Activated naive CD4-positive, alpha-beta T cell treated with anti-CD3 and anti-CD28 coated beads for 36 hours (primary cell): ENCODE results near the gene TMEM126A. TPM values are rescaled to one million over a fixed set of nuclear protein-coding genes. Genes with fewer than 3 reads are reported as not detected.
"Not testable (repeated sequence)": the region's sequence is repeated elsewhere in the genome, so short reads cannot be mapped to it uniquely, and the experiment has no call there.

ENCODE experiments used
- CTCF ChIA-PET: fragments of 350-600 bp; sonication (Branson Sonifier 250); formaldehyde crosslinking; loops from one replicate; lab custom pipeline; 2021; ENCODE audit warnings: antibody characterized with exemption; lab: Charles Lee
- DNase-seq: peaks from one replicate; pipeline ENCODE4 v3.0.0-alpha.2; 2020
- H3K27ac Mint-ChIP-seq: one replicate; pipeline ENCODE4 v1.8.0; 2021; ENCODE audit warnings: mild to moderate bottlenecking, mixed read lengths
- H3K27me3 Mint-ChIP-seq: one replicate; pipeline ENCODE4 v1.8.0; 2021; ENCODE audit warnings: low read depth, mixed read lengths
- H3K36me3 Mint-ChIP-seq: one replicate; pipeline ENCODE4 v1.8.0; 2021; ENCODE audit warnings: low read depth, mixed read lengths
- H3K4me1 Mint-ChIP-seq: one replicate; pipeline ENCODE4 v1.8.0; 2021; ENCODE audit warnings: low read depth, mixed read lengths
- H3K4me3 Mint-ChIP-seq: one replicate; pipeline ENCODE4 v1.8.0; 2021; ENCODE audit warnings: mild to moderate bottlenecking, moderate library complexity, mixed read lengths
- H3K9me3 Mint-ChIP-seq: one replicate; pipeline ENCODE4 v1.8.0; 2021; ENCODE audit warnings: mixed read lengths
- intact Hi-C: fragments of 100-400 bp; cut with micrococcal nuclease; formaldehyde crosslinking; loops from one replicate; pipeline ENCODE4 v1.15.1; 2023
- total RNA-seq, 2 experiments: library from RNA; stranded (reverse); gene quantifications; one replicate each; pipeline ENCODE4 v1.2.3, GENCODE V29; 2021

The TMEM126A gene
- total RNA-seq, 2 experiments from 2014 or later = 47.5 to 56.2 TPM

DNA sequence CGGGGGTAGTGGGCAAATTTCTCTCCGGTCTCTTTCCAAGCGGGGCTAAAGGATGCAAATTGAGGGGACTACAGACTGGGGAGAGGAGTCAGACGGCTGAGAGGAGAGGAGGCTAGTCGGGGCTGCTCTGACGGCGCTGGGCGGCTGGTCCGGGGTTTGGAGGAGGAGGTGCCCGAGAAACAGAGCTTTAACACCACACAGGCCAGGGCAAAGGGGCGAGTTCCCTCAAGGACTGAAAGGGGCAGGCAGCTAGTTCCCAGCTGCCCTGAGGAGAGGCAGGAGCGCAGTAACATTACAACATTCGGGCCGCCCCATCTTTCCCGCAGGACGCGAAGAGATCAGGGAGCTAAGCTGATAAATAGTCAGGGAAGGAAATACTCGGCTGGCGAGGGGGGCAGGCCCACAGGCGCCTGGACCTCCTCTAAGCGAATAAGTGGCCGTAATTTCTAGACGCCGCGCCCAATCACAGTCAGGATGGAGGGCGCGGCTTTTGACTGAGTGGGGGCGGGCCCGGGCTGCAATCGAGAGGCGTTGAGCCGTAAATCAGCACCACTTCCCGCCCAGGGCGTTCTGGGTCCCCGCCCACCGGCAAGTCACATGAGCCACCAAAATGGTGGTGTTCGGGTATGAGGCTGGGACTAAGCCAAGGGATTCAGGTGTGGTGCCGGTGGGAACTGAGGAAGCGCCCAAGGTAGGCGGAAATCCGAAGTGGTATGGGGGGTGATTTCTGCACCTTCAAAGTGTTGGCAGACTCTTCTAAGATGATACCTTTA lies 19.6 kb upstream of the TMEM126A start, which contains the start of gene TMEM126B:
TSS of gene TMEM126B (plus strand) at position 596 of the 773 bp plus-strand sequence. CDS start at position 611, 15 bp downstream.
- CTCF ChIA-PET = interaction anchor here (0.9 kb wide), 1 partner anchor 11 kb away, joined by 4 read pairs; no protein-coding TSS in a partner anchor
- H3K4me1 Mint-ChIP-seq = peaks cover 33% of the 10 kb centered on the region
- H3K27me3 Mint-ChIP-seq = no peaks in the 10 kb centered on the region
- H3K9me3 Mint-ChIP-seq = no peaks in the 10 kb centered on the region
- H3K36me3 Mint-ChIP-seq = peaks cover 14% of the 10 kb centered on the region
- intact Hi-C loops = loop anchor here (1.0 to 10.0 kb wide), 14 partner anchors 19 to 1407 kb away; partner anchors contain the start of genes HIKESHI, PICALM, TMEM126A and TMEM135
- peak; percentile 98 for DNase-seq
- peak within 1 kb of the TSS; percentile 99 for H3K4me3 Mint-ChIP-seq
- peak within 1 kb of the TSS; percentile 96 for H3K27ac Mint-ChIP-seq

DNA sequence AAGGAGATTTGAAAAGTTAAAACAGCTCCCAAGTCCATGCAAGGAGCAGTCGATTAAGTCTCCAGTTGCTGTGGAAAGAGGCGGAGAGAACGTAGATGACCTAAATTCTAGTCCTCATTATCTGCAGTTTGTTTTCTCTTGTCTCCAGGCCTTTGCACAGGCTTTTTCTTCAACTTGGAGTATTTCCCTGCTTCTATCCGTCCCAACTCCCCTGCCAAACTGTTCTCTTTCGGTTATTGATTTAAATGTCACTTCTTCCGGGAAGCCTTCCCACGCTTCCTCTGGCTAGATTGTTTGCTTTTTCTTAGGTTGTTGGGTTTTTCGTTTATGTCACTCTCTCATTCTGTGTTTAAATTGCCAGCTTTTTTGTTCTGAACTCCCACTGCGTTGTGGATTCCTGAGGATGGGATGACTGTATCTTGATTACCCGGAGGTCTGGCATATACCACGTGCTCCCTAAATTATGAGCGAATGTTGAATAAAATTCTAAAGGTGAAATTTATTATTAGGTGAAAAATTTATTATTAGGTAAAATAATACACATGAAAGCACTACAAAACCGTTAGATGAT lies 18.9 kb upstream of the TMEM126A start:
- DNase-seq = peak; percentile 50
- Mint-ChIP-seq H3K27ac (peak overlapping the region; percentile 96), H3K4me1 (peaks cover 33% of the 10 kb centered on the region), H3K9me3 (no peaks in the 10 kb centered on the region), H3K27me3 (no peaks in the 10 kb centered on the region), H3K36me3 (peaks cover 17% of the 10 kb centered on the region), H3K4me3 (peak overlapping the region; percentile 99)
- CTCF ChIA-PET = interaction anchor here (0.9 kb wide), 1 partner anchor 11 kb away, joined by 4 read pairs; no protein-coding TSS in a partner anchor
- intact Hi-C loops = loop anchor here (1.0 to 10.0 kb wide), 15 partner anchors 18 to 1406 kb away; partner anchors contain the start of genes HIKESHI, PICALM, TMEM126A and TMEM135

DNA sequence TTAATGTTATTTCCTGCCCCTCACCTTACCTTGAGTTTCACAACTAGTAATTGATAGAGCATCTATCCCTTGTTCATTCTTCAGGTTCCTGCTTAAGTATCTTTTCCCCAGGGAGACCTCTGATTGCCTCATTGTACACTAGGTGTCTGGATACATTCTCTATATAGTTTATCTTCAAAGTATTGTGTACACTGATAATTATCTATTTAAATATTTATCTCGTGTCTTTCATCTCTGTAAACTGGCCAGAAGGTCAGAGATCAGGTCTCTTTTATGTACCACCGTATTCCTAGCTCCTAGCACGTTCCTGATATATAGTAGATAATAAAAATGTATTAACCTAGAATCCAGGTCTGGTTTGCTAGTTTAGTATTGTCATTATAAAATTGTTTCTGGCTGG lies 13.0 kb upstream of the TMEM126A start:
- Mint-ChIP-seq H3K27me3 (no peaks in the 10 kb centered on the region), H3K9me3 (no peaks in the 10 kb centered on the region), H3K27ac (no peak overlapping the region), H3K36me3 (peaks cover 30% of the 10 kb centered on the region), H3K4me3 (no peak overlapping the region), H3K4me1 (peaks cover 11% of the 10 kb centered on the region)
- CTCF ChIA-PET = no interaction called here
- no peak for DNase-seq
- intact Hi-C loops = no loop called here

DNA sequence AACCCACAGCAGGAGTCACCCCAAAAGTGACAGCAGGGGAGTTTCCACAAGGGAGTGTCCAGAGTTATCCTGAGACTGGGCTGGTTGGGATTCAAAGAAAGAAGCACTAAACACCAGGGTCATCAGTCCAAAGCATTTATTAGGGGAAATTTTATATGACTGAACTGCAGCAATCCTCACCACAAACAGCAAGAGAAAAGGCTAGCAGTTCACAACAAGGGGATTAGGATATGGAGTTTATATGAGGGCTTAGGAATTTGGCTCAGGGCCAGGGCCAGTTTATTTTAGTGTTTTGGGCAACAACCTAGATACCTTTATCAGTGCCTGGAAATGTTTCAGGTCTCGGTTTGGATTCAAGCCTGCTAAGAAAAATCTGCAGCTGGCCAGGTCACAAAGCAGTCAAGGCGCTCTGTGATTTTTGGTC lies 4.6 kb upstream of the TMEM126A start:
- intact Hi-C loops = no loop called here
- H3K4me1 Mint-ChIP-seq = peaks cover 5% of the 10 kb centered on the region
- no peaks in the 10 kb centered on the region for H3K9me3 Mint-ChIP-seq
- peaks cover 6% of the 10 kb centered on the region for H3K27me3 Mint-ChIP-seq
- H3K4me3 Mint-ChIP-seq = no peak overlapping the region
- H3K36me3 Mint-ChIP-seq = peaks cover 6% of the 10 kb centered on the region
- CTCF ChIA-PET = no interaction called here
- no peak for DNase-seq
- H3K27ac Mint-ChIP-seq = no peak overlapping the region

DNA sequence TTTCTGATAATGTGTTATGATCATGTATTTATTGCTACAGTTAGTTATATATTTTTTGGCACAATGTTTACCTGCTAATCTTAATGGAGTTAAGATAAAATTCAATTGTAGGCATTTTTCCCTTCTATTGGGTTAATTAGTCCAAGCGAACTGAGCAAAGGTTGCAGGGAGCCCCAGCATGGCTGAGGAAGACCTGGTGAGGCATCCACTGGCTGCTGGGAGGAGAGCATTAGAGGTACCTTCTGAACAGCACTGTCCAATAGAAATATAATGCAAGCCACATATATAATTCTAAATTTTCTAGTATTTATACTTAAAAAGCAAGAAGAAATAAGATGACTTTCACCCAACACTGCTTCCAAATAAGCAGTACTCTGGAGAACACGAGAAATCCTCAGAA lies 689 bp upstream of the TMEM126A start:
- intact Hi-C loops = loop anchor here (1.0 to 5.0 kb wide), 4 partner anchors 17 to 420 kb away; partner anchors contain the start of genes PICALM and TMEM126B
- H3K4me3 Mint-ChIP-seq = peak overlapping the region; percentile 90
- H3K27me3 Mint-ChIP-seq = peaks cover 6% of the 10 kb centered on the region
- H3K4me1 Mint-ChIP-seq = peaks cover 26% of the 10 kb centered on the region
- no peak for DNase-seq
- peak overlapping the region; percentile 96 for H3K27ac Mint-ChIP-seq
- H3K9me3 Mint-ChIP-seq = no peaks in the 10 kb centered on the region
- peaks cover 2% of the 10 kb centered on the region for H3K36me3 Mint-ChIP-seq
- CTCF ChIA-PET = interaction anchor here (0.6 to 1.7 kb wide), 6 partner anchors 10 to 56 kb away, joined by 3 to 9 read pairs (median 4); no protein-coding TSS in a partner anchor

DNA sequence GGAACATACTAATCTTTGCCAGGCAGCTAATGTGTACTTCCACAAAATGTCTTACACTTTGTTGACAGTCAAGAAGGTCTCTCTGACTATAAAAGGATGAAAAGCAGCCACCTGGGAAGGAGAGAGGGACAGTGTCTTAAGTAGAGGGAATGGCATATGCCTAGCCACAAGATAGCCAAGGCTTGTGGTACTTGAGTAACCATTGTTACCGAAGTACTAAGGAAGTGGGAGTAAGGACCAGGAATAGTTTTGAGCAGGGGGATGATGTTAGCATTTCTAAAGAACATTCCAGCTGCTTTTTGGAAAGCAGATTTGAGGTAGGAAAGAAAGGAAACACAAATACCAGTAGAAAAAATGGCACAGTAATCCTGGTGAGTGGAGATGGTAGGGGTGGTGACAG lies 3.4 kb downstream of the TMEM126A start:
- no peak overlapping the region for H3K4me3 Mint-ChIP-seq
- H3K36me3 Mint-ChIP-seq = peaks cover 4% of the 10 kb centered on the region
- peak overlapping the region; percentile 81 for H3K27ac Mint-ChIP-seq
- H3K27me3 Mint-ChIP-seq = no peaks in the 10 kb centered on the region
- intact Hi-C loops = no loop called here
- CTCF ChIA-PET = interaction anchor here (0.6 kb wide), 1 partner anchor 8 kb away, joined by 3 read pairs; no protein-coding TSS in a partner anchor
- H3K9me3 Mint-ChIP-seq = no peaks in the 10 kb centered on the region
- no peak for DNase-seq
- H3K4me1 Mint-ChIP-seq = peaks cover 37% of the 10 kb centered on the region

DNA sequence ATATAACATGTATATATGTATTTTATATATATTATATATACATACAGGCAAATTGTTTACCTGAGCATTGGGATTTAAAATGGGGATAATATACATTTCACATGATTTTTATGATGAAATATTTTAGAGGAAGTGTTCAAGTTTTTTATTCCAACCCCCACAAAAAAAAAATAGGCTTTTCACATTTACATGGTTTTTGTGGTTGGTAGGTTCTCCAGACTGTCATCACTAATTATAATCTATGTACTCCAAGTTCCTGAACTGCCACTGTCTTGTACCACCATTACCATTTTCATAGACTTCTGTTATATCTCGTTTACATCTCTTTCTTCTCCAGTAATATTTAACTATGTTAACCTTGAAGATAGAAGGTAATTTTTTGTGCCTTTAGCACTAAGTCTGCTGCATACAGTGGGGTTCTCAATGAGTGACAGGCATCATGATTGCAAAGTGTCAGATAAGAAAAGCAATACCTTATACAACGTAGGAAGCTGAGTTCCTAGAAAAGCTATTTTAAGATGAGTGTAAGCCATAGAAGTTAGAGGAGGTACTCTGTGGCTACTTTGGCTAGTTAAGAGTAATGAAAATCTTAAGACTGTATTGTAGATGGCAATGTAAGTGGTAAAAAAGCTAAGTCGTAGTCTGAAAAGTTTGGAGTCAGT lies 5.2 kb downstream of the TMEM126A start:
- peak overlapping the region; percentile 9 for H3K27ac Mint-ChIP-seq
- intact Hi-C loops = loop anchor here (1.0 kb wide), 1 partner anchor 9 kb away; no protein-coding TSS in a partner anchor
- peaks cover 40% of the 10 kb centered on the region for H3K4me1 Mint-ChIP-seq

DNA sequence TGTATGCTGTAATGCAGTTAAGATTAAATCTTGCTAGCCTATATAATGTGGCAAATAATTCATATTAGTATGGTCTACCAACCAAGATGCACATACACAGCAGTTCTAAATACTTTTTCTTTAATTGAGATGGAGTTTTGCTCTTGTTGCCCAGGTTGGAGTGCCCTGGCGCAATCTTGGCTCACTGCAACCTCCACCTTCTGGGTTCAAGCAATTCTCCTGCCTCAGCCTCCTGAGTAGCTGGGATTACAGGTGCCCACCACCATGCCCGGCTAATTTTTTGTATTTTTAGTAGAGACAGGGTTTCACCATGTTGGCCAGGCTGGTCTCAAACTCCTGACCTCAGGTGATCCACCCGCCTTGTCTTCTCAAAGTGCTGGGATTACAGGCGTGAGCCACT lies 6.6 kb downstream of the TMEM126A start:
- H3K9me3 Mint-ChIP-seq, CTCF ChIA-PET, H3K4me3 Mint-ChIP-seq, H3K27ac Mint-ChIP-seq, H3K27me3 Mint-ChIP-seq, DNase-seq, intact Hi-C loops: not testable (repeated sequence)
- Mint-ChIP-seq H3K36me3 (peaks cover 12% of the 10 kb centered on the region), H3K4me1 (peaks cover 40% of the 10 kb centered on the region)

More for the DNA sequence above, 5.2 kb downstream of the TMEM126A start:
- H3K27me3 Mint-ChIP-seq = no peaks in the 10 kb centered on the region
- CTCF ChIA-PET = interaction anchor here (0.7 kb wide), 1 partner anchor 11 kb away, joined by 3 read pairs; no protein-coding TSS in a partner anchor
- no peak for DNase-seq
- peaks cover 7% of the 10 kb centered on the region for H3K36me3 Mint-ChIP-seq
- H3K9me3 Mint-ChIP-seq = no peaks in the 10 kb centered on the region
- no peak overlapping the region for H3K4me3 Mint-ChIP-seq

DNA sequence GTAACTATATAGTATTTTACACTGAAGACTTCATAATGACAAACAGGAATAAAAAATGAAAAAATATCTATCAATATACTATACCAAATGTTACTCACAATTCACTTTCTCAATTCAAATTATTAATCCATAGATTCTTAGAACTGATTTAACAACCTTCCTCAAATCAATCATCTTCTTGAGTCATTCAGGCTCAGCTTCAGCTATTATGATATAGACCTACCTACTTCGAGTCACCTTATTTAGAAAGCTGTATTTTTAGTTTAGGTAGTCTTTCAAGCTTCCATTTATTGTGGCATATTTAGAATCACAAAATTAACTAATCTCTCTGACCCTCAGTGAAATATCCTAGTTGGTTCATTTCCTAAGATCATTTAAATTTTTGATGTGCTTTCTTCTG lies 9.0 kb downstream of the TMEM126A start:
- H3K4me1 Mint-ChIP-seq = peaks cover 52% of the 10 kb centered on the region
- H3K27ac Mint-ChIP-seq = peak overlapping the region; percentile 13
- no peak overlapping the region for H3K4me3 Mint-ChIP-seq
- CTCF ChIA-PET = interaction anchor here (2.4 kb wide), 1 partner anchor 9 kb away, joined by 9 read pairs; the partner anchor contains the start of gene TMEM126A
- peaks cover 32% of the 10 kb centered on the region for H3K36me3 Mint-ChIP-seq
- H3K9me3 Mint-ChIP-seq = no peaks in the 10 kb centered on the region
- DNase-seq = no peak
- H3K27me3 Mint-ChIP-seq = no peaks in the 10 kb centered on the region
- intact Hi-C loops = loop anchor here (1.0 kb wide), 1 partner anchor 8 kb away; no protein-coding TSS in a partner anchor

DNA sequence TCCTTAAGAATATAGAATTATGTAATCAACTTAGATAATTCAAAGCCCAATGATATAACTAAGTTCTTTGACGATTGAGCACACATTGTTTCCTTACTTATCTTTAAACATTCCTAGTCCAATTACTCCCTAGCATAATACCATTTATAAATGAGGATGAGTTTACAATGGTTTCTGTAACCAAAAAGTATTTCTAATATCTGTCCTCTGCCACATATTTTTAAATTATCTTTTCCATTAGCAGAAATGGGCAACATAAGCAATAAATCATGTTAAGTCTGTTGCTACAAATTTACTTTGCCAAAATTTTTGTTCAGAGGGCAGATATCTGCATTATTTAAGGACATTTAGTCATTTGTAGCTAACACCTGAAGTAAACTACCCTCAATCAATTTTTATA lies 10.4 kb downstream of the TMEM126A start:
- Mint-ChIP-seq H3K27ac (no peak overlapping the region), H3K36me3 (peaks cover 41% of the 10 kb centered on the region), H3K9me3 (no peaks in the 10 kb centered on the region), H3K27me3 (no peaks in the 10 kb centered on the region), H3K4me3 (no peak overlapping the region), H3K4me1 (peaks cover 46% of the 10 kb centered on the region)
- intact Hi-C loops = no loop called here
- CTCF ChIA-PET = interaction anchor here (1.2 kb wide), 1 partner anchor 9 kb away, joined by 4 read pairs; no protein-coding TSS in a partner anchor
- no peak for DNase-seq

DNA sequence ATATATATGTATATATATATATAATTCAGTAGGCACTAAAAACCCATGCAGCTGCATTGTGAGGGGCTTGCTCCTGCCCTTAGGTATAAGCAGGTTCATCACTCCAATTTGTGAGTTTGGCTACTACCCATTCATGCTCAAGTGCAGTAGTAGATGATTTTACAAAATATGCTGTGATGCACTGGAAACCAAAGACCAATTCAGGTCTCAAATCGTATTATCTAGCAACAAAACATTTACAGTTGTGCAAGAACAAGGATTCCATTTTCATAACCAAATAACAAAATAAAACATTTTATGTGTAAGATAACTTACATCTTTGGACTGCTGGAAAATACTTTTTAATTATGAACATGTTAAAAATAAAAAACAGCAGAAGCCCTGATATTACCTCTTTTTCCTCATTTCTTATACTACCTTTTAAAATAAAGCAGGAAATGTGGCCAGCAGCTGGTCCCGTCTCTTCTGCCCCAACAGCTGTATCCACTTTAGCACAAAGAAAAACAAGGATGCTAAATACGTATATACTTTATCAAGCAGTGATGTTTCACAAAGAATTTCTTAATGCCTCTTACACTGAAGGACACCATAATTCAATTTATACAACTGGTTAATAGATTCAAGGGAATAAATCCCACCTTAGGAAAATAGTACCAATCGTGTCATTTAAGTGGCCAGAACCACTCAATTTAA lies 14.4 kb downstream of the TMEM126A start:
- intact Hi-C loops = loop anchor here (1.0 kb wide), 1 partner anchor 9 kb away; no protein-coding TSS in a partner anchor
- H3K9me3 Mint-ChIP-seq = no peaks in the 10 kb centered on the region
- CTCF ChIA-PET = interaction anchor here (0.6 kb wide), 1 partner anchor 15 kb away, joined by 3 read pairs; no protein-coding TSS in a partner anchor
- no peak overlapping the region for H3K27ac Mint-ChIP-seq
- H3K27me3 Mint-ChIP-seq = no peaks in the 10 kb centered on the region
- peak overlapping the region; percentile 67 for H3K4me3 Mint-ChIP-seq
- peaks cover 49% of the 10 kb centered on the region for H3K36me3 Mint-ChIP-seq
- peaks cover 41% of the 10 kb centered on the region for H3K4me1 Mint-ChIP-seq
- no peak for DNase-seq
